ENCODE measurements around the gene DHRS7B.

DNA sequence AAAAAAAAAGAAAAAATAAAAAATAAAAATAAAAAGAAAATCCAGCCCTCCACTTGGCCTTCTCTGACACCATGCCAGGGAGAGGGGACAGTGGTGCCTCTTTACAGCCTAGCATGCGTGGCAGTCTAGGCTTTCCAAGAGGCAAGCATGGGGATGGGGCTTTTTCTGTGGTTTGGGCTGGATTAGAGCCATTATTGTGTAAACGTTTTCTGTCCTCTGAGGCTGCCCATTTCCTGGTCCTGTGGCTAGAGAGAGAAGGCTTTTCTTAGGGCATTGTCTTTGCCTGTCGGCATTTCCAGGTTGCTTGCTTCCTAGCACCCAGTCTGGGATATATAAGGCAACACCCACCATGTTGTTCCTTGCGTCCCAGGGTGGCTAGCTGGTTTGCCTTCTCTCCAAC, 2.7 kb upstream of the DHRS7B start:
- TF ChIP-seq, protein P1, sequence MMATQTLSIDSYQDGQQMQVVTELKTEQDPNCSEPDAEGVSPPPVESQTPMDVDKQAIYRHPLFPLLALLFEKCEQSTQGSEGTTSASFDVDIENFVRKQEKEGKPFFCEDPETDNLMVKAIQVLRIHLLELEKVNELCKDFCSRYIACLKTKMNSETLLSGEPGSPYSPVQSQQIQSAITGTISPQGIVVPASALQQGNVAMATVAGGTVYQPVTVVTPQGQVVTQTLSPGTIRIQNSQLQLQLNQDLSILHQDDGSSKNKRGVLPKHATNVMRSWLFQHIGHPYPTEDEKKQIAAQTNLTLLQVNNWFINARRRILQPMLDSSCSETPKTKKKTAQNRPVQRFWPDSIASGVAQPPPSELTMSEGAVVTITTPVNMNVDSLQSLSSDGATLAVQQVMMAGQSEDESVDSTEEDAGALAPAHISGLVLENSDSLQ (IDR thresholded peaks at IDR 0.05) = no peak
- no peak for TF ChIP-seq SP1 (IDR thresholded peaks at IDR 0.05)
- no peak for TF ChIP-seq BHLHE40 (IDR thresholded peaks at IDR 0.05; ENCODE audit: borderline replicate concordance)
- no peak for TF ChIP-seq ZNF384 (IDR thresholded peaks at IDR 0.05)
- no peak for TF ChIP-seq ARNT (IDR thresholded peaks at IDR 0.05)
- TF ChIP-seq FOXM1 (IDR thresholded peaks at IDR 0.05; ENCODE audit: borderline replicate concordance) = no peak
- TF ChIP-seq SUZ12 (IDR thresholded peaks at IDR 0.05) = no peak
- TF ChIP-seq NFRKB (IDR thresholded peaks at IDR 0.05) = no peak
- TF ChIP-seq TARDBP (IDR thresholded peaks at IDR 0.05) = no peak
- no peak for TF ChIP-seq FOXK2 (IDR thresholded peaks at IDR 0.05)
- TF ChIP-seq HDGF (IDR thresholded peaks at IDR 0.05; ENCODE audit: borderline replicate concordance) = no peak
- TF ChIP-seq L3MBTL2 (conservative IDR thresholded peaks at IDR 0.05) = no peak
- no peak for TF ChIP-seq FOXA1 (IDR thresholded peaks at IDR 0.05)
- TF ChIP-seq ELF4 (IDR thresholded peaks at IDR 0.05) = no peak

Data from HEK293T (cell line).